ENCODE data around the gene KANSL3.
"Not testable (repeated sequence)": the region's sequence is repeated elsewhere in the genome, so short reads cannot be mapped to it uniquely, and the experiment has no call there.

KANSL3 gene

DNA sequence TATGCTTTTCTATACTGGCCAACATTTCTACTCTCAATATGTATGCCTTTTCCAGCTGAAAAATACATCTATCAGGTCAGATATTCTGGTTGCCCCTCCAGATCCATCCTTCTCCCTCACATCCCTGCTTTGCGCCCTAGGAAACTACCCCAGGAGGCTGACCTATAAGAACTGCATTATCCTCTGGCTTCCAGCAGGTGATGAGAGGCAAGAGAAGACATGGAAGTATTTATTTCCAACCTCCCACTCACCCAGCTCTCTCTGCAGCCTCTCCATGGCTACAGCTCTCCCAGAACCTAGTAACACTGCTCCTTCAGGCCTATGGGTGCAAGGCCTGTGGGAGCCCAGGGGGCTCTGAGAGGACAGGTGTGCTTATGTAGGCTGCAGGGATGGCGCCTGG, 58.7 kb downstream of the KANSL3 start:
- Mint-ChIP-seq H3K9me3 (no peaks in the 10 kb centered on the region), H3K4me3 (no peak overlapping the region), H3K27me3 (no peaks in the 10 kb centered on the region), H3K27ac (no peak overlapping the region), H3K4me1 (no peaks in the 10 kb centered on the region), H3K36me3 (peaks cover 3% of the 10 kb centered on the region)
- CTCF ChIA-PET = interaction anchor here (0.6 to 2.3 kb wide), 6 partner anchors 13 to 278 kb away, joined by 3 to 5 read pairs (median 4); no protein-coding TSS in a partner anchor
- no peak for DNase-seq

DNA sequence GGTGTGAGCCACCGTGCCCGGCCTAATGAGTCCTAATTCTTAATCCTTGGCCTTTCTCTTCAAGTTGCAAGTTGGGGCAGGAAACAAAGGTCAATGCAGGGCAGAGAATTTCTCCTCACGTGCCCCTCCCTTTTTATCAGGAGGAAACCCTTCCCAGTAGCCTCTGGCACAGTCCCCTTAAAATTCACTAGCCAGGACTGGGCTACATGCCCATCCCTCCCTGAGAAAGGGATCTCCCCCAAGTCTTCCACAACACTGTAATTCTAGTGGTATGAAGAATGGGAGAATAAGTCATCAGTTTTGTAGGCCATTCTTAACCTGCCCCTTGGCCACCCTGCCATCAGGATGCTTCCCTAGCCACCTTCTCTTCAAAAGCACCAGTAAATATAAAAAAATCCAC, 59.4 kb downstream of the KANSL3 start:
- CTCF ChIA-PET = interaction anchor here (2.3 kb wide), 1 partner anchor 25 kb away, joined by 5 read pairs; no protein-coding TSS in a partner anchor
- H3K27me3 Mint-ChIP-seq = no peaks in the 10 kb centered on the region
- H3K27ac Mint-ChIP-seq = no peak overlapping the region
- H3K36me3 Mint-ChIP-seq = no peaks in the 10 kb centered on the region
- H3K4me1 Mint-ChIP-seq = no peaks in the 10 kb centered on the region
- DNase-seq = no peak
- no peak overlapping the region for H3K4me3 Mint-ChIP-seq
- H3K9me3 Mint-ChIP-seq = no peaks in the 10 kb centered on the region

DNA sequence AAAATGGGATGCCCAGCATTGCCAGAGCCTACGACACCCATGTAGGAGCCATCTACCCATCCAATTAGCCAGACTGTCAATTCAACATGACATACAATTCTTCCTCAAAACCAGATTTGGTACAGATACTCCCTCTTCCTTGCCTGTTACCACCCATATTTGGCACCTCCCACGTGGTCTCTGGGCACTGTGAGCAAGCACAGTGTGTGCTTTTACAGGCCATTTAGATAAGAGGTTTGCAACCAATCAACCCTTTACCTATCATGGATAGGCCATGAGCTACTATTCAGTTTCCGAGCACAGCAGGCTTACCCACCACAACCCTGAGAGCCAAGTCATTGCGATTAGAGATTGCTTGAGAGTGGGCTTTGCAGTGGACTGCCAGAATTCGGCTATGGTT, 60.6 kb downstream of the KANSL3 start:
- Mint-ChIP-seq H3K36me3 (no peaks in the 10 kb centered on the region), H3K4me1 (no peaks in the 10 kb centered on the region), H3K27ac (no peak overlapping the region), H3K9me3 (no peaks in the 10 kb centered on the region), H3K27me3 (no peaks in the 10 kb centered on the region), H3K4me3 (no peak overlapping the region)
- DNase-seq = no peak
- CTCF ChIA-PET = interaction anchor here (0.7 to 2.3 kb wide), 3 partner anchors 17 to 186 kb away, joined by 3 to 5 read pairs (median 4); no protein-coding TSS in a partner anchor

DNA sequence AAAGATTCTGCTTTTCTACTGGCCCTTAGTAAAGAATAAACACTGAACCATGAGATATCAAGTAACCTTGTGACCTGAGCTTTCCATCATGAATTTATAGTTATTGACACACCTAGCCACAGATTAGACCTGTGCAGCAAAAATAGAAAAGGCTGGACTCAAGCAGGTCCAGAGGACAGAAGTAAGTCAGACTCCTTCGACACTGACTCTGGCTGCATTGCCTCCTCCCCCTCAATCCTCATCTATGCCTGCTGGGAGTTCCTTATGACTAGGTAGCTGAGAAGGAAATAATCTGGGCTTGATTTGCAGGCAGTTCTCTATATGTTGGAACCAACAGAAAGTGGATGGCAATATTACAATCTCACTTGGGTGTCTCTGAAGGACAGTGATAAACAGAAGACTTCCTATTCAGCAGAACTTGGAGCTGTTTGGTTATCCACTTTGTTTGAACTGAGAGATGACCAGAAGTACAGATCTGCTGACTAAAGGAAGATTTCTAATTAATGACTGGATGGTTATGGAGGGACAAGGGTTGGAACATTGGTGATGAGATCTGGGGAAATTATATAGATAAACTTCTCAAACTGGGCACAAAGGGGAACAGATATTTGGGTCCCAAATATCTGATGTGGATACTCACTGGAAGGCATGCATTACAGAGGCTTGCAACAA, 62.2 kb downstream of the KANSL3 start:
- no peak for DNase-seq
- CTCF ChIA-PET = interaction anchor here (1.7 kb wide), 1 partner anchor 169 kb away, joined by 6 read pairs; no protein-coding TSS in a partner anchor
- Mint-ChIP-seq H3K27me3 (no peaks in the 10 kb centered on the region), H3K4me3 (no peak overlapping the region), H3K27ac (no peak overlapping the region), H3K9me3 (no peaks in the 10 kb centered on the region), H3K36me3 (no peaks in the 10 kb centered on the region), H3K4me1 (no peaks in the 10 kb centered on the region)

DNA sequence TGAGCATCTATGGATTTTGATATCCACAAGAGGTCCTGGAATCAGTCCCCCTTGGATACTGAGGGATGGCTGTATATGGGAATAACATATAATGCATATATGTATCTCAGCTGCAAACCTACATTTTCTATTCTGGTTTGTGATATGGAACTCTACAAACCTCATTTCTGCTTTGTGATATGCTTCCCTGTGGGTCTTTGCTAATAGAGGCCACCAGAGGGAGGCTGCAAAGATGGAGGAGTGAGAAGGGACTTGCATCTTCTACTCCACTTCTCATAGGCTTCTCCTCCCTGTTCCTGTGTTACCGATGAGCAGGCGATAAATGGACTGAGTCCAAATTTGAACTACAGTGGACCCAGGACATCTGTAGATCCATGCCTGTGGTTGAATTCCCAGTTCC, 63.7 kb downstream of the KANSL3 start:
- Mint-ChIP-seq H3K36me3 (no peaks in the 10 kb centered on the region), H3K4me3 (no peak overlapping the region), H3K27ac (no peak overlapping the region), H3K4me1 (no peaks in the 10 kb centered on the region), H3K27me3 (no peaks in the 10 kb centered on the region), H3K9me3 (no peaks in the 10 kb centered on the region)
- CTCF ChIA-PET = interaction anchor here (1.7 kb wide), 1 partner anchor 167 kb away, joined by 6 read pairs; no protein-coding TSS in a partner anchor
- DNase-seq = no peak

GRCh38 chr2:96568094-96568493, 70.0 kb downstream of the KANSL3 start:
- Mint-ChIP-seq H3K27ac (no peak overlapping the region), H3K36me3 (no peaks in the 10 kb centered on the region), H3K9me3 (no peaks in the 10 kb centered on the region), H3K4me1 (no peaks in the 10 kb centered on the region), H3K4me3 (no peak overlapping the region), H3K27me3 (peaks cover 7% of the 10 kb centered on the region)
- CTCF ChIA-PET = no interaction called here
- no peak for DNase-seq

DNA sequence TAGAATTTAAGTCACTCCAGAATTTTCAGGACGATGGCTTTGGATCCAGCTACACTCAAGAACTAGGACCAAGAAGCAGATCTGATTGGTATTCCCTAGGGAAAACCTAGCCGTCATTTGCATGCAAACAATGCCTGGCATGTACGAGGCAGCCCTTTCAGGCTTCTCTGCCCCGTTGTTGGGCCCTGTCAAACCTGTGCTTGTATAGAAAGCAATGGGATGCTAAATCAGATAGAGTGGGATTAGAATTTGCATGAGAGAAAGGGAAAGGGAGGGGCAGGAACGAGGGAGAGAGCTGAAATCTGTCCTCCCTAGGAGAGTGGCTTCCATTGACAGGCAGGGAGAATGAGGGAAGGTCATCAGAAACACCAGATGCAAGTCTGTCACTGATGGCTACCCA, 73.0 kb downstream of the KANSL3 start:
- H3K27me3 Mint-ChIP-seq = peaks cover 11% of the 10 kb centered on the region
- DNase-seq = no peak
- H3K9me3 Mint-ChIP-seq = no peaks in the 10 kb centered on the region
- CTCF ChIA-PET = no interaction called here
- H3K4me1 Mint-ChIP-seq = no peaks in the 10 kb centered on the region
- no peak overlapping the region for H3K4me3 Mint-ChIP-seq
- no peak overlapping the region for H3K27ac Mint-ChIP-seq
- H3K36me3 Mint-ChIP-seq = no peaks in the 10 kb centered on the region

DNA sequence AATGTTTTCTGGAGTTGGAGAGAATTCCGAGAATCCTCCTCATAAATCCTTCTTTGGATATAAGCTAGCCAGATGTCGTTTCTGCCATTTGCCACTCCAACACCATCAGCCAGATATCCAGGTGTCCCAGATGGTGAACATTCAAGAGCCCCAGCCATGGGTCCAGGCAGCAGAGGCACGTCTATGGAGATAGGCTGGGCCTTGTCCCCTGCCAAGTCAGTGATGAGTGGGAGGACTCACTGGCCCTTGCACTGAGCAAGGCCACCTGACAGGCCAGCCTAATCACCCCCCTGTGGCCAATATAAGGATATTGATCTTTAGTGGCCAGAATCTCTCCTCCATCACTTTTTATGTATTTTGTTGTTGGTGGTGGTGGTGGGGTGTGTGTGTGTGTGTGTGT, 73.5 kb downstream of the KANSL3 start:
- H3K36me3 Mint-ChIP-seq = no peaks in the 10 kb centered on the region
- H3K27ac Mint-ChIP-seq = no peak overlapping the region
- H3K27me3 Mint-ChIP-seq = peaks cover 16% of the 10 kb centered on the region
- H3K9me3 Mint-ChIP-seq = no peaks in the 10 kb centered on the region
- no peak overlapping the region for H3K4me3 Mint-ChIP-seq
- CTCF ChIA-PET = no interaction called here
- H3K4me1 Mint-ChIP-seq = no peaks in the 10 kb centered on the region
- DNase-seq = no peak

DNA sequence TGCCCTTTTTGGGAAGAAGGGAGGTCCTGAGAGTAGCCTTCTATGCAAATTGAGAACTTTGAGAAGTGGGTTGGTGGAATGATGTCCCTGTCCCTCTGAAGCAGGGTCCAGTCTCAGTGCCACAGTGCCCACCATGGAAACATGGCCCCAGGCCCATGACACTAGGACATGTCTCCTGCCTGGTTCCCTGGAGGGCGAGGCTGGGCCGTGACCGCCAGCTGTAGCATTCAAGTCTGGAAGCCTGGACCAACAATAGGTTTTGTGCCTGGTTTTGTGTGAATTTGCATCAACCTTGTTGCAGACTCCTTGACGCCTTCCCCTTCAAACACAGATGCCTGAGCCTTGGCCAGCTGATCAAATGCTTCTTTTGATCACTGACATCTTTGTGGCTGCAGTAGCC, 74.1 kb downstream of the KANSL3 start:
- Mint-ChIP-seq H3K4me1 (no peaks in the 10 kb centered on the region), H3K9me3 (no peaks in the 10 kb centered on the region), H3K36me3 (no peaks in the 10 kb centered on the region), H3K27ac (no peak overlapping the region), H3K27me3 (peaks cover 17% of the 10 kb centered on the region), H3K4me3 (no peak overlapping the region)
- no peak for DNase-seq
- CTCF ChIA-PET = no interaction called here

- H3K9me3 Mint-ChIP-seq = no peaks in the 10 kb centered on the region
- H3K36me3 Mint-ChIP-seq = no peaks in the 10 kb centered on the region
- H3K27me3 Mint-ChIP-seq = peaks cover 16% of the 10 kb centered on the region
- no peak overlapping the region for H3K27ac Mint-ChIP-seq
- no peak overlapping the region for H3K4me3 Mint-ChIP-seq
- H3K4me1 Mint-ChIP-seq = peaks cover 19% of the 10 kb centered on the region
- CTCF ChIA-PET = no interaction called here
- DNase-seq = no peak
These were observed 79.6 kb downstream of the KANSL3 start for GRCh38 chr2:96558485-96558884.

- DNase-seq = no peak
- H3K4me3 Mint-ChIP-seq = no peak overlapping the region
- peaks cover 23% of the 10 kb centered on the region for H3K4me1 Mint-ChIP-seq
- CTCF ChIA-PET = interaction anchor here (0.6 to 5.3 kb wide), 2 partner anchors 10 to 47 kb away, joined by 3 to 51 read pairs; no protein-coding TSS in a partner anchor
- no peaks in the 10 kb centered on the region for H3K9me3 Mint-ChIP-seq
- peaks cover 3% of the 10 kb centered on the region for H3K36me3 Mint-ChIP-seq
- peaks cover 16% of the 10 kb centered on the region for H3K27me3 Mint-ChIP-seq
- no peak overlapping the region for H3K27ac Mint-ChIP-seq
These were observed 80.1 kb downstream of the KANSL3 start for GRCh38 chr2:96558061-96558460.

DNA sequence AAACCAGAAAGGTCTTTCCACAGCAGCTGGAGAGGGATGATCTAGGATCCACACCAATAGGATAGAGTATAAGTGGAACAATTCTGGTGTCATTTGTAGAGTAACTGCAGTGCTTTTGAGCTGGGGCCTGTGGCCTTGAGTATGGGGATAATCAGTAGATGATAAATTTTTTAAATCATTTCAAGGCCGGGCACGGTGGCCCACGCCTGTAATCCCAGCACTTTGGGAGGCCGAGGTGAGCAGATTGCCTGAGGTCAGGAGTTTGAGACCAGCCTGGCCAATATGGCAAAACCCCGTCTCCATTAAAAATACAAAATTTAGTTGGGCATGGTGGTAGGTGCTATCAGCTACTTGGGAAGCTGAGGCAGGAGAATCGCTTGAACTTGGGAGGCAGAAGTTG, 80.7 kb downstream of the KANSL3 start:
- not testable (repeated sequence) for H3K27ac Mint-ChIP-seq, DNase-seq, H3K9me3 Mint-ChIP-seq, H3K36me3 Mint-ChIP-seq, H3K4me3 Mint-ChIP-seq
- peaks cover 26% of the 10 kb centered on the region for H3K4me1 Mint-ChIP-seq
- peaks cover 16% of the 10 kb centered on the region for H3K27me3 Mint-ChIP-seq
- CTCF ChIA-PET = interaction anchor here (0.6 to 5.3 kb wide), 2 partner anchors 47 to 301 kb away, joined by 3 to 51 read pairs; no protein-coding TSS in a partner anchor

- H3K36me3 Mint-ChIP-seq = peaks cover 14% of the 10 kb centered on the region
- H3K27me3 Mint-ChIP-seq = peaks cover 13% of the 10 kb centered on the region
- no peaks in the 10 kb centered on the region for H3K9me3 Mint-ChIP-seq
- no peak overlapping the region for H3K27ac Mint-ChIP-seq
- H3K4me3 Mint-ChIP-seq = no peak overlapping the region
- peaks cover 26% of the 10 kb centered on the region for H3K4me1 Mint-ChIP-seq
- DNase-seq = no peak
- CTCF ChIA-PET = interaction anchor here (0.6 to 5.3 kb wide), 2 partner anchors 46 to 300 kb away, joined by 3 to 51 read pairs; no protein-coding TSS in a partner anchor
These were observed 81.4 kb downstream of the KANSL3 start for GRCh38 chr2:96556441-96557330.

DNA sequence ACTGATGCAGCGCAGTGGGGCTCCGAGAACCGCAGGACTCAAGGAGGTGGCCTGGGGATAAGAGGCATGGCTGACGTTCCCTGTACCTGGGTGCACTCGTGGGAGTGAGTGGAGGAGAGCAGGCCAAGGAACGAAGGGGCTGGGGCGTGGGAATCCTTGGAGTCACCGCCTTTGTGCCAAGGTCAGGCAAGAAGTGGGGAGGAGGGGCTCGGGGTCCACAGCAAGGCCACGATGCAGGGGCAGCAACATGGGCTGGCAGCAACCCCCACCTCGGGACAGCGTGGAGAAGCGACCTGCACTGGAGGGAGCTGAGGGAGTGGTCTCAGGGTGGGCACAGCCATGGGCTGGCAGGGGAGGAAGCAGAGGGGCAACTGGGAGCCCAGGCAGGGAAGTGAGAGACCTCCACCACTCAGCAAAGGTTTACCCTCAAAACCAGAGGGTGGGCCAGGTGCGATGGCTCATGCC, 82.9 kb downstream of the KANSL3 start:
- Mint-ChIP-seq H3K4me1 (peaks cover 26% of the 10 kb centered on the region), H3K4me3 (no peak overlapping the region), H3K9me3 (no peaks in the 10 kb centered on the region), H3K27me3 (peaks cover 13% of the 10 kb centered on the region), H3K27ac (no peak overlapping the region), H3K36me3 (peaks cover 15% of the 10 kb centered on the region)
- no peak for DNase-seq
- CTCF ChIA-PET = interaction anchor here (1.0 to 5.3 kb wide), 6 partner anchors 17 to 149 kb away, joined by 3 to 53 read pairs (median 17); partner anchors contain the start of gene ARID5A
